Measurements from ENCODE around the gene UTP4.

The UTP4 gene

GRCh38 chr16:69105501-69106361, 26.7 kb upstream of the UTP4 start, which contains the start of gene HAS3:
HAS3 (plus strand) TSS chr16:69105653; CDS start chr16:69109396, 3,743 bp downstream.
- H3K9me3 ChIP-seq (ENCODE audit: low read length) = no peaks in the 10 kb centered on the region
- H2AFZ ChIP-seq (ENCODE audit: low read depth, low read length) = peak within 1 kb of the TSS; percentile 68
- H3K4me1 ChIP-seq (ENCODE audit: insufficient read depth, low read length) = peaks cover 22% of the 10 kb centered on the region
- H3K4me3 ChIP-seq (ENCODE audit: low read length) = peak within 1 kb of the TSS; percentile 71
- H3K36me3 ChIP-seq (ENCODE audit: insufficient read depth, low read length) = peaks cover 13% of the 10 kb centered on the region
- H3K27me3 ChIP-seq (ENCODE audit: insufficient read depth, low read length) = no peaks in the 10 kb centered on the region

GRCh38 chr16:69106491-69107315, 25.7 kb upstream of the UTP4 start:
- H3K27me3 ChIP-seq (ENCODE audit: insufficient read depth, low read length) = no peaks in the 10 kb centered on the region
- H3K4me1 ChIP-seq (ENCODE audit: insufficient read depth, low read length) = peaks cover 22% of the 10 kb centered on the region
- H3K36me3 ChIP-seq (ENCODE audit: insufficient read depth, low read length) = peaks cover 19% of the 10 kb centered on the region
- H3K4me3 ChIP-seq (ENCODE audit: low read length) = peak overlapping the region; percentile 71
- no peaks in the 10 kb centered on the region for H3K9me3 ChIP-seq (ENCODE audit: low read length)
- H2AFZ ChIP-seq (ENCODE audit: low read depth, low read length) = peak overlapping the region; percentile 68

DNA sequence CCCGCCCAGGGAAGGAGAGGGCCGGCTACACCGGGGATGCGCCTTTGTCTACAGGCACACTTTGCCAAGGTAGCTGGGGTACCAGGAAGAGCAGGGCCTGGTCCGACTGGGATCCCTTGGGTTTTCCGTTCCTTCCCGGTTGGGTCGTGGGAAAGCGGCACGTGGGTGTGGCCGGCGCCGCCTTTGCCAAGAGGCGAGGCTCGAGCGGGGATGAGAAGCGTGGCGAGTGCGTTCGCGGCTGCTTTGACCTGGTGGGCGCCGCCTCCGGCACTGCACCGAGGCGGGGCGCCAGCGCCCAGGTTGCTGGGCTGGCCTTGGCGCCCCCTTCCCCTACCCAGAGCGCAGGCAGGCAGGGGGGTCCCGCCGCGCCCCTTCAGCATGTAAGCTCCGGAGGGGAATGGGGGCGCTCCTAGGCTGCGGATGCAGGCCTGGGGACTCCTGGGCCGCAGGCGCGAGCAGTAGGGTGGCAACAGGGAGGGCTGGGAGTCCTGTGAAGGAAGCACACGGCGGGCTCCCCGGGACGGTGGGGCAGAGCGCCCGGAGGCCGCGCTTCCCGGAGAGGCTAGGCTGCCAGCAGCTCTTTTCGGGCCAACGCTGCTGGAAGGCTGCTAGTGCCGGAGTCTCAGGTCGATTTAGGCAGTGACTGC, 25.0 kb upstream of the UTP4 start:
- H3K36me3 ChIP-seq (ENCODE audit: insufficient read depth, low read length) = peaks cover 23% of the 10 kb centered on the region
- H3K4me1 ChIP-seq (ENCODE audit: insufficient read depth, low read length) = peaks cover 22% of the 10 kb centered on the region
- H3K9me3 ChIP-seq (ENCODE audit: low read length) = no peaks in the 10 kb centered on the region
- H3K4me3 ChIP-seq (ENCODE audit: low read length) = peak overlapping the region; percentile 71
- no peaks in the 10 kb centered on the region for H3K27me3 ChIP-seq (ENCODE audit: insufficient read depth, low read length)
- no peak overlapping the region for H2AFZ ChIP-seq (ENCODE audit: low read depth, low read length)

- Histone ChIP-seq H3K36me3 (ENCODE audit: insufficient read depth, low read length) (peaks cover 25% of the 10 kb centered on the region), H3K4me1 (ENCODE audit: insufficient read depth, low read length) (peaks cover 22% of the 10 kb centered on the region), H3K4me3 (ENCODE audit: low read length) (no peak overlapping the region), H2AFZ (ENCODE audit: low read depth, low read length) (no peak overlapping the region), H3K9me3 (ENCODE audit: low read length) (no peaks in the 10 kb centered on the region), H3K27me3 (ENCODE audit: insufficient read depth, low read length) (no peaks in the 10 kb centered on the region)
Observed at GRCh38 chr16:69108064-69108904, 24.2 kb upstream of the UTP4 start.

DNA sequence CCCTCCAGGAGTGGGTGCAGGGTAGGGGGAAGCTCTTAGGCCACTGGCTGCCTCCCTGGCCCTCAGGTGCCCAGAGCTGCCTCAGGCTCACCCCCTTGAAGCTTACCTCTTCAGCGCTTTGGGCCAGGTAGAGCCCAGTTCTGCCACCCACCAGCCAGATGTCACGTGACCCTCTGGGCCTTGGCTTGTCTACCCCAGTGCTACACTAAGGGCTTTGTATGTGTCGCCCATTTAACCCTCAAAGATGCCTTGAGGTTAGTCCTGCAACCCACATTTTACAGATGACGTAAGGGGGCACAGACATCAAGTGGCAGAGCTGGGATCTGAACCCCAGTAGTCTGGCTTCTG, 23.6 kb upstream of the UTP4 start:
- H3K9me3 ChIP-seq (ENCODE audit: low read length) = no peaks in the 10 kb centered on the region
- no peaks in the 10 kb centered on the region for H3K27me3 ChIP-seq (ENCODE audit: insufficient read depth, low read length)
- H3K4me3 ChIP-seq (ENCODE audit: low read length) = no peak overlapping the region
- no peak overlapping the region for H2AFZ ChIP-seq (ENCODE audit: low read depth, low read length)
- H3K4me1 ChIP-seq (ENCODE audit: insufficient read depth, low read length) = peaks cover 22% of the 10 kb centered on the region
- peaks cover 27% of the 10 kb centered on the region for H3K36me3 ChIP-seq (ENCODE audit: insufficient read depth, low read length)

DNA sequence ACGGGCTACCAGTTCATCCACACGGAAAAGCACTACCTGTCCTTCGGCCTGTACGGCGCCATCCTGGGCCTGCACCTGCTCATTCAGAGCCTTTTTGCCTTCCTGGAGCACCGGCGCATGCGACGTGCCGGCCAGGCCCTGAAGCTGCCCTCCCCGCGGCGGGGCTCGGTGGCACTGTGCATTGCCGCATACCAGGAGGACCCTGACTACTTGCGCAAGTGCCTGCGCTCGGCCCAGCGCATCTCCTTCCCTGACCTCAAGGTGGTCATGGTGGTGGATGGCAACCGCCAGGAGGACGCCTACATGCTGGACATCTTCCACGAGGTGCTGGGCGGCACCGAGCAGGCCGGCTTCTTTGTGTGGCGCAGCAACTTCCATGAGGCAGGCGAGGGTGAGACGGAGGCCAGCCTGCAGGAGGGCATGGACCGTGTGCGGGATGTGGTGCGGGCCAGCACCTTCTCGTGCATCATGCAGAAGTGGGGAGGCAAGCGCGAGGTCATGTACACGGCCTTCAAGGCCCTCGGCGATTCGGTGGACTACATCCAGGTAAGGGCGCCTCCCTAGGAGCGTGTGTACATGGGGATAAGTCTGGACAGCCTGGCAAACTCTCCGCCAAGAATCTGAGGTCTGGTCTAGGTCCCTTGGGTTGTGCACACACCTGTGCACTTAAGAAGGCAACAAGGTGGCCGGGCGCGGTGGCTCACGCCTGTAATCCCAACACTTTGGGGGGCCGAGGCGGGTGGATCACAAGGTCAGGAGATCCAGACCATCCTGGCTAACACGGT, 22.8 kb upstream of the UTP4 start:
- Histone ChIP-seq H3K4me3 (ENCODE audit: low read length) (no peak overlapping the region), H3K4me1 (ENCODE audit: insufficient read depth, low read length) (peaks cover 22% of the 10 kb centered on the region), H3K36me3 (ENCODE audit: insufficient read depth, low read length) (peaks cover 34% of the 10 kb centered on the region), H3K27me3 (ENCODE audit: insufficient read depth, low read length) (no peaks in the 10 kb centered on the region), H3K9me3 (ENCODE audit: low read length) (no peaks in the 10 kb centered on the region), H2AFZ (ENCODE audit: low read depth, low read length) (no peak overlapping the region)

DNA sequence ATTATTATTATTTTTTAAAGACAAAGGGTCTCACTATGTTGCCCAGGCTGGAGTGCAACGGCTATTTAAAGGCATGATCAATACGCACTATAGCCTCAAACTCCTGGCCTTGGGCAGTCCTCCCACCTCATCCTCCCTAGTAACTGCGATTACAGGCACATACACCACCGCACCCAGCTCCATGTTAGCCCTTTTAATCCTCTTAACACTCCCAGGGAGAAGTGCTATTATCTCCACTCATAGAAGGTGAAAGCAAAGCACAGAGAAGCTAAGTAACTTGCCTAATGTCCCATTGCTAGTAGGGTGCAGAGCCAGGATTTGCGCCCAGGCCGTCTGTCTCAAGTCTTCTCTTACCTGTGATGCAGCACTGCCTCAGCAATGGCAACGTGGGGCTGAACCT, 22.0 kb upstream of the UTP4 start:
- H3K27me3 ChIP-seq (ENCODE audit: insufficient read depth, low read length) = no peaks in the 10 kb centered on the region
- H3K4me3 ChIP-seq (ENCODE audit: low read length) = no peak overlapping the region
- H3K36me3 ChIP-seq (ENCODE audit: insufficient read depth, low read length) = peaks cover 42% of the 10 kb centered on the region
- no peak overlapping the region for H2AFZ ChIP-seq (ENCODE audit: low read depth, low read length)
- H3K9me3 ChIP-seq (ENCODE audit: low read length) = no peaks in the 10 kb centered on the region
- H3K4me1 ChIP-seq (ENCODE audit: insufficient read depth, low read length) = peaks cover 18% of the 10 kb centered on the region

GRCh38 chr16:69111216-69111875, 21.1 kb upstream of the UTP4 start:
- Histone ChIP-seq H3K4me1 (ENCODE audit: insufficient read depth, low read length) (peaks cover 14% of the 10 kb centered on the region), H3K9me3 (ENCODE audit: low read length) (no peaks in the 10 kb centered on the region), H3K27me3 (ENCODE audit: insufficient read depth, low read length) (no peaks in the 10 kb centered on the region), H3K36me3 (ENCODE audit: insufficient read depth, low read length) (peaks cover 51% of the 10 kb centered on the region), H3K4me3 (ENCODE audit: low read length) (no peak overlapping the region), H2AFZ (ENCODE audit: low read depth, low read length) (no peak overlapping the region)

- H3K4me1 ChIP-seq (ENCODE audit: insufficient read depth, low read length) = peaks cover 9% of the 10 kb centered on the region
- H3K4me3 ChIP-seq (ENCODE audit: low read length) = no peak overlapping the region
- no peaks in the 10 kb centered on the region for H3K9me3 ChIP-seq (ENCODE audit: low read length)
- H3K27me3 ChIP-seq (ENCODE audit: insufficient read depth, low read length) = no peaks in the 10 kb centered on the region
- H2AFZ ChIP-seq (ENCODE audit: low read depth, low read length) = no peak overlapping the region
- H3K36me3 ChIP-seq (ENCODE audit: insufficient read depth, low read length) = peaks cover 56% of the 10 kb centered on the region
Observed at GRCh38 chr16:69111876-69112230, 20.6 kb upstream of the UTP4 start.

DNA sequence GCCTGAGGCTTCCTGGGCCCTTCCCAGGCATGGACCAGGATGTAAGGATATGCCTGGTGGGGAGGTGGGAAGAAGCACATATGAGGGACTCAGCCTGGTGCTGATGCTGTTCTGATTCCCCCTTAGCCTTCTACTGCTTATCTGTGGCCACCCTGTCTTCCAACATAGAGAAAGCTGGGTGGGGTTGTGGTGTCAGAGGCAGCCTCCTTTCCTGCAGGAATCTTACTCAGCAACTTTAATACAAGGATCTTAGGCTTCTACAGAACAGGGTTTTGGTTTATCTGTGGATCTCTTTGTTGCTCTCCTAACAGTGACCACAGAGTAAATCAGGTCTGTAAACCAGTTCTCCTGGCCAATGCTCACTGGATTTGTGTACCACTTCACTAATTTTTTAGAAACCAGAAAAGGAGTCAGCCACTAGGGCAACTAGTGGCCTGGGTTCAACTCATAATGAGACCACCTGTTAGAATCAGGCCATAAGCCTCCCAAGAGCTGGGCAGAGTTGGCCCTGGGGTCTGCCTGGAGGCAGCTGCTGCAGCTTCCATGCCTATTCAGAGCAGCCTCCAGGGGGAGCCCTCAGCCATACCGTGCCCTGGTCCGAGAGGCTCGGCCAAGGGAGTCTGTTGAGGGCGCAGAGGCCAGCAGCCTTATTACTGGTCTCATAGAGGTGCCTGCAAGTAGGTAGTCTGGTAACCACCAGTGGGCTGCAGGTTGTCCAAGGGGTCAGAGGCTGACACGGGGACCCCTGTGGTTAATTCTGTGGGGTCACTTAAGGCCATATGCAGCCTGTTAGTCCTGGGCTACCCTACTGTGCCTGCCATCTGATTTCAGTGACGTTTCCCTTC, 19.9 kb upstream of the UTP4 start:
- H2AFZ ChIP-seq (ENCODE audit: low read depth, low read length) = no peak overlapping the region
- peaks cover 60% of the 10 kb centered on the region for H3K36me3 ChIP-seq (ENCODE audit: insufficient read depth, low read length)
- H3K4me3 ChIP-seq (ENCODE audit: low read length) = no peak overlapping the region

GRCh38 chr16:69113216-69113615, 19.2 kb upstream of the UTP4 start:
- H2AFZ ChIP-seq (ENCODE audit: low read depth, low read length) = no peak overlapping the region
- peaks cover 67% of the 10 kb centered on the region for H3K36me3 ChIP-seq (ENCODE audit: insufficient read depth, low read length)

More for the DNA sequence above, 19.9 kb upstream of the UTP4 start:
- H3K4me1 ChIP-seq (ENCODE audit: insufficient read depth, low read length) = peaks cover 6% of the 10 kb centered on the region
- H3K9me3 ChIP-seq (ENCODE audit: low read length) = no peaks in the 10 kb centered on the region
- H3K27me3 ChIP-seq (ENCODE audit: insufficient read depth, low read length) = no peaks in the 10 kb centered on the region

More at GRCh38 chr16:69113216-69113615, 19.2 kb upstream of the UTP4 start:
- Histone ChIP-seq H3K27me3 (ENCODE audit: insufficient read depth, low read length) (no peaks in the 10 kb centered on the region), H3K4me1 (ENCODE audit: insufficient read depth, low read length) (peaks cover 6% of the 10 kb centered on the region), H3K4me3 (ENCODE audit: low read length) (no peak overlapping the region), H3K9me3 (ENCODE audit: low read length) (peaks cover 4% of the 10 kb centered on the region)

All from neuron (in vitro differentiated cells).